Right atrium auricular region (tissue), 2 donors: ENCODE results near the gene SAMD11. TPM values are rescaled to one million over a fixed set of nuclear protein-coding genes. Genes with fewer than 3 reads are reported as not detected.

Source experiments
- DNase-seq: peaks from one replicate; pipeline ENCODE4 v3.0.0-alpha.2; 2019; ENCODE audit warnings: low spot score
- H3K27ac ChIP-seq, 2 donors: fragments of 200-600 bp; sonication (generic); 1 replicate in 1 of 2; 2 replicates in 1 of 2; pipeline ENCODE4 v1.5.1; 2016 to 2019
- H3K27me3 ChIP-seq, 2 donors: fragments of 200-600 bp; sonication (generic); one replicate each; pipeline versions ENCODE4 v1.5.1 to v1.6.0; 2017 to 2019
- H3K36me3 ChIP-seq: fragments of 200-600 bp; sonication (generic); one replicate; pipeline ENCODE4 v1.5.1; 2016
- H3K4me1 ChIP-seq, 2 donors: fragments of 200-600 bp; sonication (generic); one replicate each; pipeline versions ENCODE4 v1.5.1 to v1.6.0; 2017 to 2019
- H3K4me3 ChIP-seq, 2 donors: fragments of 200-600 bp; sonication (generic); 1 replicate in 1 of 2; 2 replicates in 1 of 2; pipeline ENCODE4 v1.5.1; 2017 to 2019; ENCODE audit warnings: mild to moderate bottlenecking in 1 of 2, moderate library complexity in 1 of 2
- H3K9me3 ChIP-seq, 2 donors: fragments of 200-600 bp; sonication (generic); one replicate each; pipeline ENCODE4 v1.5.1; 2019
- total RNA-seq, 2 donors: library from RNA; depleted of rRNA; stranded (reverse); fragments of >200 nt; gene quantifications; one replicate each; pipeline ENCODE4 v1.1.0, GENCODE V29; 2016
- TF ChIP-seq, protein P1 (sequence below), 2 donors: fragments of 200-600 bp; sonication (generic); IDR thresholded peaks; one replicate each; pipeline ENCODE4 v1.5.1; 2019; ENCODE audit warnings: antibody characterized with exemption in 2 of 2

The SAMD11 gene
- total RNA-seq, 2 donors from 2014 or later = 2.7 to 6.4 TPM

DNA sequence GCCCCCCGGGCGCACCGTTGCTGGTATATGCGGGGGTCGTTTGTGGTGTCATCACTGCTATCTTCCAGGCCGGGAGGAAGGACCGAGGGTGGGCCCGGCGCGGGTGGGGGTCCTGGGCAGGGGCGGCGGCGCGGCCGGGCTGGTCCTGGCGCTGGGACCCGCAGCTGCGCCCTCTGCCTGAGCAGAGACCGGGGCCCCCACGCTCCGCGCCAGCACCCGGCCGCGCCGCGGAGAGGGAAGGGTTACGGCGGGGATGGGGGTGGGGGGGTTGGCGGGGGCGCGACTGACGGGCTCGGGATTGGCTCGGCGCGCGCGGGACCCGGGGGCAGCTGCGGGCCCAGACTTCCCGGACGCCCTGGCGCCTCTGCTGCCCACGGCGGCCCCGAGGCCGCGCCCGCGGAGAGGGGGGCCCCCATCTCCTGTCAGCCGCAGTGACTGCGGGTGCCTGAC lies 13.8 kb upstream of the SAMD11 start:
- H3K27ac ChIP-seq = no peak overlapping the region
- peak overlapping the region; percentile 30 to 44 for H3K4me3 ChIP-seq
- DNase-seq = peak; percentile 40

DNA sequence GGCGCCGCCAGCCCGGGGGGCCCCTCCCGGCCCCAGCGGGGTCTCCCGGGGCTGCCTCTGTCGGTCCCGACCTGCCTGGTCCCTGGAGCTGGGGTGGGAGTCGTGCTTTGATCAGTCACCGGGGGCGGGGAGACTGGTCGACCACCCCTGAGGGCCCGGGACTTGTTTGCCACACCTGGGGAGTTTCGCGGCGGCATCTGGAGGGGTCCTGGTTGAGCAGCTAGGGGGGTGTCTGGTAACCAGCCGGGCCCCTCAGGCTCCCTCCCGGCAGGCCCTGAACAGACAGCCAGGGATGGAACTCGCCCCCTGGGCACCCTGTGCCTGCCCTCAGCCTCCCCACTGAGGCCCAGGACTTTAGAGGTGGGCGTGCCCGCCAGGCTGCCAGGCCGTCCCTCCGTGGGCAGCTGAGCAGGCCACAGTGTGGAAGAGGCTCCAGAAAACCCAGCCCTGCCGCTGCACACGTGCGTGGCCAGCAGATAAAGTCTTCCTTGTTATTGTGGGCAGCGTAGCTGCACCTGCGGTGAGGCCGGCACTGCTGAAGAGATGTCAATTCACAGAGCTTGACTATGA lies 13.3 kb upstream of the SAMD11 start:
- DNase-seq = peak; percentile 53

More for the DNA sequence above, 13.8 kb upstream of the SAMD11 start:
- H3K9me3 ChIP-seq = no peaks in the 10 kb centered on the region
- TF ChIP-seq, protein P1, sequence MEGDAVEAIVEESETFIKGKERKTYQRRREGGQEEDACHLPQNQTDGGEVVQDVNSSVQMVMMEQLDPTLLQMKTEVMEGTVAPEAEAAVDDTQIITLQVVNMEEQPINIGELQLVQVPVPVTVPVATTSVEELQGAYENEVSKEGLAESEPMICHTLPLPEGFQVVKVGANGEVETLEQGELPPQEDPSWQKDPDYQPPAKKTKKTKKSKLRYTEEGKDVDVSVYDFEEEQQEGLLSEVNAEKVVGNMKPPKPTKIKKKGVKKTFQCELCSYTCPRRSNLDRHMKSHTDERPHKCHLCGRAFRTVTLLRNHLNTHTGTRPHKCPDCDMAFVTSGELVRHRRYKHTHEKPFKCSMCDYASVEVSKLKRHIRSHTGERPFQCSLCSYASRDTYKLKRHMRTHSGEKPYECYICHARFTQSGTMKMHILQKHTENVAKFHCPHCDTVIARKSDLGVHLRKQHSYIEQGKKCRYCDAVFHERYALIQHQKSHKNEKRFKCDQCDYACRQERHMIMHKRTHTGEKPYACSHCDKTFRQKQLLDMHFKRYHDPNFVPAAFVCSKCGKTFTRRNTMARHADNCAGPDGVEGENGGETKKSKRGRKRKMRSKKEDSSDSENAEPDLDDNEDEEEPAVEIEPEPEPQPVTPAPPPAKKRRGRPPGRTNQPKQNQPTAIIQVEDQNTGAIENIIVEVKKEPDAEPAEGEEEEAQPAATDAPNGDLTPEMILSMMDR (IDR thresholded peaks at IDR 0.05) = no peak
- peaks cover 0 to 29% of the 10 kb centered on the region in 2 donors for H3K4me1 ChIP-seq
- no peaks in the 10 kb centered on the region for H3K27me3 ChIP-seq
- H3K36me3 ChIP-seq = no peaks in the 10 kb centered on the region

DNA sequence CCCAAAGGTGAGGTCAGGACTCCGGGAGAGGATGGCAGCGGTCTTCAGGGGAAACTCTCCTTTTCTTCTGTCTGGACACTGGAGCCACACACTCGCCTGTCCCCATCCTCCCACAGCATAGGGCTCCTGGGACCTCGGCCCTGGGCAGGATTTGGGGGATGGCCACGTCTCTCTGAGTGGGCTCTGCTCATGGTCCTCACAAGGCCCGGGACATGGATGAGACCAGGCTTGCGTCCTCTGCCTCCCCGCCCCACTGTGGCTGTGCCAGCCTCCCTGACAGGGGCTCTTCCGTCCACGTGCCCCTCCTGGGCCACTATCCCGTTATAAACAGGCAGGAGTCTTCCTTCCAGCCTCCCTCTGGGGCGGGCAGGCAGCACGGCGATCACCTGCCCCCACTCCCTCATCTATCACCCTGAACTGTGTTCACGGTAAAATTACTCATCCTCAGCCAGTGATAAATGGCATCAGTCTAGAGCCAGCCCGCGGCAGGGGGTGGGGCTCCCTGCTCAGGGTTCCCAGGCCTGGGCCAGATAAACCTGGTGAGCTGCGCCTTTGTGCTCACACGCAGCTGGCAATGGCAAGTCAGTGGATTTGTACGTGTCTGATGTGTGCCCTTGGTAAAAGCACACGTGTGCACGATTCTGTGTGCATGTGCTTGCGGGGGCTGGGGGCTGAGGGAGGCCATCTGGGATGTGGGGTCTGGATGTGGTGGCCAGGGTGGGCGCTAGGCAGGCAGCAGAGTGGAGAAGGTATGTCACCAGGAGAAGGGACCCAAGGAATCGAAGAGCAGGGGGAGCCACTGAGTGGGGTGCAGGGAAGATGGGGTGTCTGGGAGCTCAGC lies 12.6 kb upstream of the SAMD11 start:
- no peaks in the 10 kb centered on the region for H3K9me3 ChIP-seq
- no peaks in the 10 kb centered on the region for H3K36me3 ChIP-seq
- TF ChIP-seq, protein P1 (IDR thresholded peaks at IDR 0.05) = no peak
- DNase-seq = no peak
- no peaks in the 10 kb centered on the region for H3K27me3 ChIP-seq
- no peak overlapping the region for H3K4me3 ChIP-seq
- no peak overlapping the region for H3K27ac ChIP-seq
- H3K4me1 ChIP-seq = peaks cover 0 to 17% of the 10 kb centered on the region in 2 donors

More for the DNA sequence above, 13.3 kb upstream of the SAMD11 start:
- no peaks in the 10 kb centered on the region for H3K36me3 ChIP-seq
- no peak overlapping the region for H3K27ac ChIP-seq
- H3K27me3 ChIP-seq = no peaks in the 10 kb centered on the region
- H3K9me3 ChIP-seq = no peaks in the 10 kb centered on the region
- H3K4me1 ChIP-seq = peaks cover 0 to 24% of the 10 kb centered on the region in 2 donors
- H3K4me3 ChIP-seq = peak overlapping the region; percentile 30 to 44
- TF ChIP-seq, protein P1 (IDR thresholded peaks at IDR 0.05) = no peak

DNA sequence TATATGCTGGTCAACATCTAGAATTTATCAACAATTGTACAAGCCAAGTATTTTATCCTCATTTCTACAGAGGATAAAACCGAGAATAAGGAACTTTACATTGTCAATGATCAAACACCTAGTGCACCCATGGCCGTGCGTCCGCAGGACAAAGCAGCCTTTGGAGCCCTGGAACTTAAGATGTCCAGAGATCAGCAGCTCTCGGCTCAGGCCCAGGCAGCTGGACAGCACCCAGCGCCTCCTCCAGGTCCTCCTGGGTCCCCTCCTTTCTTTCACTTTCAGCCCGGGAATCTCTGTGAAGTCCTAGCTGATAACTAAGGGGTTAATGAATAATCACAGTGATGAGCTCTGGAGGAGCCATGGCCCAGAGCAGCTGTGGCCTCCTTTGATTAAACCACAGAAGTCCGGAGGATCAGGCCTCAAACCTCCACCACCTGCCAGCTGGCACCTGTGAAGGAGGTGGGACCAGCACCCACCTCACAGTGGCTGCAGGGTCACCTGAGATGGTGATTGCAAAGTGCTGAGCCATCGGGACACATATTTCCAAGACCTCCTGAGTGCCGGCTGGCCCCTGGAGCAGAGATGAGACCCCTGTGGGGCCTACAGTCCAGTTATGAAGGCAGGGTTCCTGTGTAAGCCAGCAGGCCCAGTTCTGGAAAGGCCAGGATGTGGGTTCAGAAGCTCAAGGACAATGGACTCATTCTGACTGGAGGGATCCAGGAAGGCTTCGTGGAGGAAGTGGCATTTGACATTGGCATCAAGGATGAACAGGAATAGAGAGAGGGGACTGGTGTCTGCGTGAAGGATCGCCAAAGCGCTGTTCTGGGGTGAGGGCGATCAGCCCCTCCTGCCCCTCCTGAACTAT lies 11.6 kb upstream of the SAMD11 start:
- Histone ChIP-seq H3K4me3 (no peak overlapping the region), H3K27ac (no peak overlapping the region), H3K36me3 (no peaks in the 10 kb centered on the region), H3K4me1 (peaks cover 0 to 17% of the 10 kb centered on the region in 2 donors), H3K9me3 (no peaks in the 10 kb centered on the region), H3K27me3 (no peaks in the 10 kb centered on the region)
- DNase-seq = no peak
- TF ChIP-seq, protein P1 (IDR thresholded peaks at IDR 0.05) = no peak

GRCh38 chr1:912740-913301 lies 10.9 kb upstream of the SAMD11 start:
- DNase-seq = no peak
- TF ChIP-seq, protein P1 (IDR thresholded peaks at IDR 0.05) = no peak
- Histone ChIP-seq H3K9me3 (no peaks in the 10 kb centered on the region), H3K27ac (no peak overlapping the region), H3K27me3 (no peaks in the 10 kb centered on the region), H3K4me3 (no peak overlapping the region), H3K36me3 (no peaks in the 10 kb centered on the region), H3K4me1 (peaks cover 0 to 17% of the 10 kb centered on the region in 2 donors)
